ENCODE measurements around the gene PRLR. TPM values are rescaled to one million over a fixed set of nuclear protein-coding genes. Genes with fewer than 3 reads are reported as not detected.

PRLR gene
- total RNA-seq, 1 donor from 2014 or later: not detected

- Mint-ChIP-seq H3K36me3 (ENCODE audit: low read depth) (no peaks in the 10 kb centered on the region), H3K27ac (no peak overlapping the region), H3K4me3 (no peak overlapping the region), H3K27me3 (peaks cover 7% of the 10 kb centered on the region), H3K9me3 (no peaks in the 10 kb centered on the region), H3K4me1 (no peaks in the 10 kb centered on the region)
- DNase-seq: no peak
- intact Hi-C loops (cut with micrococcal nuclease): no loop called here
Observed at GRCh38 chr5:35177783-35178182, 52.5 kb downstream of the PRLR start.

DNA sequence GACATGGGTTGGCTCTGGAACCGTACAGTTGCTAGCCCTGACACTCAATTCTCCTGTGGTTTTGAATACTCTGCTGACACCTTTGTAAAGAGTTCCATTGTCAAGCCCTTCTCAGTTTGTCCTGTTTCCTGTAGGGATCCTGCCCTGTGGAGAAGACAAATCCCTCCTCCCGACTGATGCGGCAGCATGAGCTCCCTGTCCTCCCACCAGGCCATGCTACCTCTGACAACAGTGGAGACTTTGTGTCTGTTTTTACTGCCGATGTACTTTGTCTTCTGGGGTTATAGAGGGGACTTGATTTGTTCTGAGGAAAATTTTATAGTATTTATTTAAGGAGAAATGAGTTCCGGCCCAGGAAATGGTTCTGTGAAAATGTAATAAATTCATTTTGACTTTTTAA lies 57.8 kb downstream of the PRLR start:
- Mint-ChIP-seq H3K4me3 (no peak overlapping the region), H3K9me3 (no peaks in the 10 kb centered on the region), H3K27me3 (no peaks in the 10 kb centered on the region), H3K36me3 (ENCODE audit: low read depth) (no peaks in the 10 kb centered on the region), H3K27ac (no peak overlapping the region), H3K4me1 (no peaks in the 10 kb centered on the region)
- intact Hi-C loops (cut with micrococcal nuclease): no loop called here
- no peak for DNase-seq

GRCh38 chr5:35171991-35172390 lies 58.3 kb downstream of the PRLR start:
- H3K27me3 Mint-ChIP-seq: no peaks in the 10 kb centered on the region
- DNase-seq: no peak
- intact Hi-C loops (cut with micrococcal nuclease): no loop called here
- H3K36me3 Mint-ChIP-seq (ENCODE audit: low read depth): no peaks in the 10 kb centered on the region
- no peak overlapping the region for H3K4me3 Mint-ChIP-seq
- no peaks in the 10 kb centered on the region for H3K4me1 Mint-ChIP-seq
- no peaks in the 10 kb centered on the region for H3K9me3 Mint-ChIP-seq
- H3K27ac Mint-ChIP-seq: no peak overlapping the region

GRCh38 chr5:35171078-35171477 lies 59.2 kb downstream of the PRLR start:
- no peak overlapping the region for H3K4me3 Mint-ChIP-seq
- H3K4me1 Mint-ChIP-seq: no peaks in the 10 kb centered on the region
- H3K27ac Mint-ChIP-seq: no peak overlapping the region
- H3K9me3 Mint-ChIP-seq: no peaks in the 10 kb centered on the region
- no peaks in the 10 kb centered on the region for H3K27me3 Mint-ChIP-seq
- intact Hi-C loops (cut with micrococcal nuclease): no loop called here
- DNase-seq: no peak
- no peaks in the 10 kb centered on the region for H3K36me3 Mint-ChIP-seq (ENCODE audit: low read depth)

DNA sequence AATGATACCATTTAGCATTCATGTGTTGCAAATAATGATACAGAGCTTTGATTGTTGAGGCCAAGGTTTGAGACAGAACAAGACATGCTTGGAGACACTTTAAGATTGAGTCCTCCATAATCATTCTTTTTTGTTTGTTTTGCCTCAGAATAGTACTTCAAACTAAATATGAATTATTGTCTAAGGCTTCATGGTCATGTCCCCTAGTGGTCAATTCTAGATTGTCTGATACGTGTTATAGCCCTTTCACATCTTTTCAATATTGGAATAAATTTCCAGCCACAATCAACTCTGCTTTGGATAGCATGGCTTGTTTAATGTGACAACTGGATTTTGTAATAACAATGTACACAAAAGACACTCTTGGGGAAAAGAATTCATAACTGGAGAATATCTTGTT lies 64.2 kb downstream of the PRLR start:
- H3K4me3 Mint-ChIP-seq: no peak overlapping the region
- H3K36me3 Mint-ChIP-seq (ENCODE audit: low read depth): no peaks in the 10 kb centered on the region
- no peaks in the 10 kb centered on the region for H3K4me1 Mint-ChIP-seq
- H3K27me3 Mint-ChIP-seq: no peaks in the 10 kb centered on the region
- H3K9me3 Mint-ChIP-seq: no peaks in the 10 kb centered on the region
- intact Hi-C loops (cut with micrococcal nuclease): no loop called here
- H3K27ac Mint-ChIP-seq: no peak overlapping the region
- no peak for DNase-seq

GRCh38 chr5:35164860-35165542 lies 65.3 kb downstream of the PRLR start:
- Mint-ChIP-seq H3K9me3 (no peaks in the 10 kb centered on the region), H3K4me1 (no peaks in the 10 kb centered on the region), H3K27ac (no peak overlapping the region), H3K4me3 (no peak overlapping the region), H3K27me3 (no peaks in the 10 kb centered on the region), H3K36me3 (ENCODE audit: low read depth) (no peaks in the 10 kb centered on the region)
- intact Hi-C loops (cut with micrococcal nuclease): no loop called here
- DNase-seq: no peak

GRCh38 chr5:35163710-35164033 lies 66.6 kb downstream of the PRLR start:
- intact Hi-C loops (cut with micrococcal nuclease): no loop called here
- H3K27me3 Mint-ChIP-seq: no peaks in the 10 kb centered on the region
- H3K27ac Mint-ChIP-seq: no peak overlapping the region
- no peaks in the 10 kb centered on the region for H3K4me1 Mint-ChIP-seq
- no peaks in the 10 kb centered on the region for H3K36me3 Mint-ChIP-seq (ENCODE audit: low read depth)
- no peaks in the 10 kb centered on the region for H3K9me3 Mint-ChIP-seq
- DNase-seq: no peak
- H3K4me3 Mint-ChIP-seq: no peak overlapping the region

- H3K27me3 Mint-ChIP-seq: peaks cover 3% of the 10 kb centered on the region
- H3K9me3 Mint-ChIP-seq: no peaks in the 10 kb centered on the region
- intact Hi-C loops (cut with micrococcal nuclease): no loop called here
- no peaks in the 10 kb centered on the region for H3K4me1 Mint-ChIP-seq
- H3K4me3 Mint-ChIP-seq: no peak overlapping the region
- no peaks in the 10 kb centered on the region for H3K36me3 Mint-ChIP-seq (ENCODE audit: low read depth)
- no peak overlapping the region for H3K27ac Mint-ChIP-seq
- DNase-seq: no peak
Observed at GRCh38 chr5:35162848-35163709, 67.2 kb downstream of the PRLR start.

DNA sequence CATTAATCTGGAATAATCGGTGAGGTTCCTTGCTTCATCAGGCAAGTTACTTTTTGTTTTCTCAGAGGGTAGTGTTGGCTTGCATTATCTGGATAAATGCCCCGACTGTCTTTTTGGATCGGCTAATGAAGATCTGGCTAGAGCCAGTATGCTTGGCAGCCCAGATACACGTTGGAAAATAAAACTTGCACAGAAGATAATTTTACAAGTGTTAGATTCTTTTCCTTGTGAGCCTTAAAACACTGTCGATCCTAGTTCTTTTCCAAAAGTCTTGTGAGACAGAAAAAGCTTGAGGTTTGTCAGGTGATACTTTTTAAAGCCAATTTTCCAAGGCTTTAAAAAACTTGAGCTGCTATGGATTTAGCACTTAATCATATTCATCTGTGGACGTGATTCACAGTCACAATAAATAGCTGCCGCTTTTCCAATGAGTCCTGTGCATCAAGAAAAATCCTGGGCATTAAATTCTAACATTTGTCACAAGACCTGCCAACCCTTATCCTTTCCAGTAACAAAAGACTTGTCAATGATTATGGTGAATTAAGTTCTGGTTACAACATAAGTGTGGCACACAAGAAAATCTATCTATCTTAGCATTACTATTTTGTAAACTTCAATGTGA lies 68.5 kb downstream of the PRLR start:
- intact Hi-C loops (cut with micrococcal nuclease): no loop called here
- DNase-seq: no peak
- H3K36me3 Mint-ChIP-seq (ENCODE audit: low read depth): no peaks in the 10 kb centered on the region

GRCh38 chr5:35160486-35161116 lies 69.7 kb downstream of the PRLR start:
- intact Hi-C loops (cut with micrococcal nuclease): no loop called here
- H3K36me3 Mint-ChIP-seq (ENCODE audit: low read depth): no peaks in the 10 kb centered on the region
- no peaks in the 10 kb centered on the region for H3K4me1 Mint-ChIP-seq
- no peak overlapping the region for H3K27ac Mint-ChIP-seq
- no peaks in the 10 kb centered on the region for H3K9me3 Mint-ChIP-seq
- peaks cover 3% of the 10 kb centered on the region for H3K27me3 Mint-ChIP-seq
- no peak for DNase-seq
- H3K4me3 Mint-ChIP-seq: no peak overlapping the region

More for the DNA sequence above, 68.5 kb downstream of the PRLR start:
- peaks cover 3% of the 10 kb centered on the region for H3K27me3 Mint-ChIP-seq
- no peak overlapping the region for H3K4me3 Mint-ChIP-seq
- H3K9me3 Mint-ChIP-seq: no peaks in the 10 kb centered on the region
- no peak overlapping the region for H3K27ac Mint-ChIP-seq
- H3K4me1 Mint-ChIP-seq: no peaks in the 10 kb centered on the region

GRCh38 chr5:35159370-35159742 lies 70.9 kb downstream of the PRLR start:
- H3K27ac Mint-ChIP-seq: no peak overlapping the region
- H3K4me3 Mint-ChIP-seq: no peak overlapping the region
- H3K4me1 Mint-ChIP-seq: no peaks in the 10 kb centered on the region
- no peaks in the 10 kb centered on the region for H3K36me3 Mint-ChIP-seq (ENCODE audit: low read depth)
- intact Hi-C loops (cut with micrococcal nuclease): no loop called here
- H3K27me3 Mint-ChIP-seq: peaks cover 3% of the 10 kb centered on the region
- H3K9me3 Mint-ChIP-seq: no peaks in the 10 kb centered on the region
- DNase-seq: no peak

DNA sequence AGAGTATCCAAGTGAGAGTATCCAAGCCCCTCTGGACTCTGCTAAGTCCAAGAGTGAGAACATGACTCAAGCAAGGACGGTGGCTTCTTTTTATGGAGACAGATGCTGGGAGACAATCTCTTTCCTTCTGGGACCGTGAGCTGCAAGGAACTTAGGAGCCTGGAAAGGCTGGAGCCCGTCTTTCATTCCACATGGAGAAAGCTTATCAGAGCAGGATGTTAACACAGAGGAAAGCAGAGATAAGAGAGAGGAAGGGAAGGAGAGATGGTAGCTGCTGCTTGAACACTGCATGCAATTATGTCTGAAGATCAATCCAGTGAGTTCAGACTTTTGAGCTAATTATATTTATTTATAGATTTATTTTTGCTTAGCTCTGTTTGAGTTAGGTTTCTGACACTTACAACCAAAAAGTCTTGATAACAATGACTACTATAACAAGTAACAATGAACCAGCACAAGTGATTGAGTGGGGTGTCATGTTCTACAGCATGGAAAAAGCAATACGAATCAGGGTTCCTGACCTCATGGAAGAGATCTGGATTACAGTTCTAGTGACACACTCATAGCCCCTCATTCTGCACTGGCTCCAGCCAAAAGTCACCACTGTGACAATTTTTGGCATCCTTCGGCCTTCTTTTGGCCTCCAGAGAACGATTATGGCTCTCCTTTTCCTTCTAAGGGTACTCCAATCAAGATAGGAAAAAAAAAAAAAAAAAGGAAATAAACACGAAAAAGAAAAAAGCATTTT lies 71.5 kb downstream of the PRLR start:
- Mint-ChIP-seq H3K27ac (no peak overlapping the region), H3K27me3 (peaks cover 3% of the 10 kb centered on the region), H3K4me1 (no peaks in the 10 kb centered on the region), H3K36me3 (ENCODE audit: low read depth) (no peaks in the 10 kb centered on the region), H3K9me3 (no peaks in the 10 kb centered on the region), H3K4me3 (no peak overlapping the region)
- DNase-seq: no peak
- intact Hi-C loops (cut with micrococcal nuclease): no loop called here

GRCh38 chr5:35158204-35158603 lies 72.1 kb downstream of the PRLR start:
- Mint-ChIP-seq H3K36me3 (ENCODE audit: low read depth) (no peaks in the 10 kb centered on the region), H3K27me3 (peaks cover 3% of the 10 kb centered on the region), H3K27ac (no peak overlapping the region), H3K4me3 (no peak overlapping the region), H3K9me3 (no peaks in the 10 kb centered on the region), H3K4me1 (no peaks in the 10 kb centered on the region)
- no peak for DNase-seq
- intact Hi-C loops (cut with micrococcal nuclease): no loop called here

All from activated CD4-positive, alpha-beta T cell treated with anti-CD3 and anti-CD28 coated beads, Interleukin-2, amount 10 ng/mL, durations not matched to agents 24 days and 14 days (primary cell).